Measurements from ENCODE around the gene KAT5.
"Not testable (repeated sequence)": the region's sequence is repeated elsewhere in the genome, so short reads cannot be mapped to it uniquely, and the experiment has no call there.

The KAT5 gene

DNA sequence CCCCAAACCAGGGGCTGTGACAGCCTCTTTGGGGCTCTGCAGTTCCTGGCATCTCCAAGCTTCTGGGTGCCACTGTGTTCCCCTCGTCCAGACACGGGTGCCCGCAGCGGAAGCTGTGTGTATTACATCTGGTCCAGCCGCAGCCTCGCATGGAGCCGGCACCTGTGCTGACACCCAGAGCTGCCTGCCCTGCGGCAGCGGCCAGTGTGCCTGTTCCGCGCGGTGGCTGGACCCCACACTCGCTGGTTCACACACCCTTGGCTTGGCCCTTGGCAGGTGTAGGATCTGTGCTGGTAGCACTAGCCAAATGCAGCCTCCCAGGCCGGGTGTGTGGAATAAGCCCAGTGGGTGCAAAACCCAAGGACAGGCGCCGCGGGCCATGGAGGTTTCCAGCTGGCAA is 33.0 kb downstream of the KAT5 start:
- no peak for DNase-seq

DNA sequence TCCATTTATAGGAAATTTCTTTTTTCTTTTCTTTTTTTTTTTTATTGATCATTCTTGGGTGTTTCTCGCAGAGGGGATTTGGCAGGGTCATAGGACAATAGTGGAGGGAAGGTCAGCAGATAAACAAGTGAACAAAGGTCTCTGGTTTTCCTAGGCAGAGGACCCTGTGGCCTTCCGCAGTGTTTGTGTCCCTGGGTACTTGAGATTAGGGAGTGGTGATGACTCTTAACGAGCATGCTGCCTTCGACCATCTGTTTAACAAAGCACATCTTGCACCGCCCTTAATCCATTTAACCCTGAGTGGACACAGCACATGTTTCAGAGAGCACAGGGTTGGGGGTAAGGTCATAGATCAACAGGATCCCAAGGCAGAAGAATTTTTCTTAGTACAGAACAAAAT is 50.1 kb downstream of the KAT5 start:
- not testable (repeated sequence) for DNase-seq

DNA sequence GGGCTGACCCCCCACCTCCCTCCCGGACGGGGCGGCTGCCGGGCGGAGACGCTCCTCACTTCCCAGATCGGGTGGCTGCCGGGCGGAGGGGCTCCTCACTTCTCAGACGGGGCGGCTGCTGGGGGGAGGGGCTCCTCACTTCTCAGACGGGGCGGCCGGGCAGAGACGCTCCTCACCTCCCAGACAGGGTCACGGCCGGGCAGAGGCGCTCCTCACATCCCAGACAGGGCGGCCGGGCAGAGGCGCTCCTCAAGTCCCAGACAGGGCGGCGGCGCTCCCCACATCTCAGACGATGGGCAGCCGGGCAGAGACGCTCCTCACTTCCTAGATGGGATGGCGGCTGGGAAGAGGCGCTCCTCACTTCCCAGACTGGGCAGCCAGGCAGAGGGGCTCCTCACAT is 50.8 kb downstream of the KAT5 start:
- DNase-seq: not testable (repeated sequence)

DNA sequence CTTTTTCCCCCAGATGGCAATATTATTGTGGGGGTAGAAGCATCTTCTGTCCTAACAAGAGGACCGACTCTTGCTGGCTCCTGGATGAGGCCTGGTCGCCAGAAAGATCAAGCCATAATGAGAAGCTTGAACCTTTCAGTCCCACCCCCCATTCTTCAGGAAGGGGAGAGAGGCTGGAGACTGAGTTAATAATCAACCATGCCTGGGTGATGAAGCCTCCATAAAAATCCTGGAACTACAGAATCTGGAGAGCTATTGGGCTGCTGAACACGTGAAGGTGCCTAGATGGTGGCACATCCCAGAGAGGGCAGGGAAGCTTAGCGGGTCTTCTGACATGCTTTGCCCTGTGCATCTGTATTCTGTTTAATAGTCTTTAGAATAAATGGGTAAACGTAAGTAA is 52.4 kb downstream of the KAT5 start:
- no peak for DNase-seq

DNA sequence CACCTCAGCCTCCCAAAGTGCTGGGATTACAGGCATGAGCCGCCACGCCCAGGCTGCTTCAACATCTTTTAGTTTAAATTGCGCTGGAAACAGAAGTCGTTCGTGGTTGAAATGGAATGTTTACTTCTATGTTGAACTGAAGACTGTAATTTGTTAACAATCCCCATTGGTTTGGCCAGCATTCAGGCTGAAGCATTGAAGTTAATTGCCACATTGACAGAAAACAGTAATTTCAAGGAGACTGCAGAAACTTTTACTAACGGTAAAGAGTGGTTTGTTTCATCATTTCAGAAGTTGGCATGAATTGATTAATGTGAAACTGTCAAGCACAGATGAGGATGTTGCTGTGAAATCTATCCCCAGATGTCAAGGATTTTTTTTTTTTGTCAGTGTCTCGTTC is 54.5 kb downstream of the KAT5 start:
- DNase-seq: no peak

DNA sequence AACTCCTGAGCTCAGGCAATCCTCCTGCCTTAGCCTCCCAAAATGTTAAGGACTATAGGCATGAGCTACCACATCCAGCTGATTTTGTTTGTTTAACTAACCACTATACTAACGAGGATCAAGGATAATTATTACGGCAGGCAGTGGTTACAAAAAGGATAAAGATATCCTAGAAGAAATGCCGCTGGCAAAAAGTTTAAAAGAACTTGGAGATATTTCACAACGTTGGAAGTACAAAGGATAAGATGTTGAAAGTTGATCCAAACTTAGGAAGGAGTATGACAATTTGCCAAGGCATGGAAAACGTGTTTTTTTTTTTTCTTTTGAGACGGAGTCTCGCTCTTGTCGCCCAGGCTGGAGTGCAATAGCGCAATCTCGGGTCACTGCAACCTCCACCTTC is 55.4 kb downstream of the KAT5 start:
- no peak for DNase-seq

DNA sequence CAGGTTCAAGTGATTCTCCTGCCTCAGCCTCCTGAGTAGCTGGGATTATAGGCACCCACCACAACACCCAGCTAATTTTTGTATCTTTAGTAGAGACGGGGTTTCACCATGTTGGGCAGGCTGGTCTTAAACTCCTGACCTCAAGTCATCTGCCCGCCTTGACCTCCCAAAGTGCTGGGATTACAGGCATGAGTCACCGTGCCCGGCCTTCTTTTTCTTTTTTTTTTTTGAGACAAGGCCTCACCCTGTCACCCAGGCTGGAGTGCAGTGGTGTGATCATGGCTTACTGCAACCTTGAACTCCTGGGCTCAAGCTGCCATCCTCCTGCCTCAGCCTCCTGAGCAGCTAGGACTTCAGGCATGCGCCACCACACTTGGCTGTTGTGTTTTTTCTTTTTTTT is 55.8 kb downstream of the KAT5 start:
- not testable (repeated sequence) for DNase-seq
